SH-SY5Y (cell line): ENCODE data around the gene MTA1.

Experiments
- GATA2 ChIP-seq: IDR thresholded peaks from 2 replicates; pipeline ENCODE4 v1.6.1; 2011; ENCODE audit warnings: mild to moderate bottlenecking, low read depth, low read length
- GATA3 ChIP-seq: IDR thresholded peaks from 2 replicates; pipeline ENCODE4 v1.6.1; 2011; ENCODE audit warnings: low read depth, mild to moderate bottlenecking, low read length, moderate library complexity

Gene MTA1

DNA sequence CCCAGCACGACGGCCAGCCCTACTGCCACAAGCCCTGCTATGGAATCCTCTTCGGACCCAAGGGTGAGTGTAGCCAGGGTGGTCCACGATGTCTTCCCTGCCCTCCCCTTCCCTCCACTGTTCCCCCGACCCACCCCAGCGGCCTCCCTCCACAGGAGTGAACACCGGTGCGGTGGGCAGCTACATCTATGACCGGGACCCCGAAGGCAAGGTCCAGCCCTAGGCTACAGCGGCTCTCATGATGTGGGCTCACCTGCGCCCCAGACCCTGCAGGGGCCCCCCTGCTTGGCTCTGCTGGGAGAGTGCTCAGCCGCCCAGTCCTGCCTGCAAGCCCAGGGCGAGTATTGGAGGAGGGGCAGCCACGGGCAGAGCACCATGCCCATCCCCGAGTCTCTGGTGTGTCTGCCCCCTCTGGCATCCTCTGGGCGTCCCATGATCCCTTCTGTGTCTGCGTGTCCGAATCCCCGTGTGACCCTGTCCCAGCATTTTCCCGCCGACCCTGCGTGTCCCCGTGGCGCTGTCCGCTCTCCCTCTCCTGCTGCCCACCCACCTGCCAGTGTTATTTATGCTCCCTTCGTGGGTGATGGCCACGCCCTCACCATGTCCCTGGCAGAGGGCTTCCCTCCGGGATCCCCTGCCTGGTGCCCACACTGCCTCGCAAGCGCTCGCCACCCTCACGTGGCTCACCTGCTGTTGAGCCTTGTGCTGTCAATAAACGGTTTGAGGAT, 60.0 kb downstream of the MTA1 start:
- TF ChIP-seq GATA2 (no peak), GATA3 (no peak)

DNA sequence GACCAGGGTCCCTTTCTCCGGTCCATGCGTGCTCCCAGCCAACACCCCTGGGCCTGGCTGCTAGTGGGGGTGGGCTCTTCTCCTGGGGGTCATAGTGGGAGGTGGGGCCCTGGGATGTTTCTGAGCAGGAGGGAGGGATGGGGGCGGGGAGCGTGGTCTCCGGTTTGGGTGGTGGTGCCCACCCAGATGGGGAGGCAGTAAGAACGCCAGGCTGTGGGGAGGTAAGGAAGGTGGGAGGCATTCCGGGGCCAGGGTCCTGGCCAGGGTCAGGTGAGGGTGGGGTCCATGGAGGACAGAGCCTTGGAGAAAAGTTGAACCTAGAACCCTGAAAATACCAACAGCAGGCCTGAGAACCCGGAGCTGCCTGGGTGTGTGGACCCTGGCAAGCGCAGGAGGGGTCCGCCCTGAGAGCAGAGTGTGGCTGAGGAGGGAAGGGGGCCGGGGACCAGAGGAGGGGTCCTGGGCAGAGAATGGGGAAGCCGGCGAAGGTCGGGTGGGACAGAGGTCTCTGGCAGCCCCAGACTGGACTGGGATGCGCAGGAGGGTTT, 60.6 kb downstream of the MTA1 start:
- no peak for TF ChIP-seq GATA3
- TF ChIP-seq GATA2: no peak

GRCh38 chr14:105480807-105481801, 61.5 kb downstream of the MTA1 start:
- TF ChIP-seq GATA2: no peak
- TF ChIP-seq GATA3: no peak

GRCh38 chr14:105481886-105482457, 62.3 kb downstream of the MTA1 start:
- TF ChIP-seq GATA2 (no peak), GATA3 (no peak)

- TF ChIP-seq GATA2 (no peak), GATA3 (no peak)
Observed at GRCh38 chr14:105482486-105483110, 63.0 kb downstream of the MTA1 start.

GRCh38 chr14:105483300-105484068, 63.9 kb downstream of the MTA1 start:
- TF ChIP-seq GATA2 (no peak), GATA3 (no peak)

- TF ChIP-seq GATA2 (no peak), GATA3 (no peak)
Observed at GRCh38 chr14:105484069-105484996, 64.7 kb downstream of the MTA1 start.

GRCh38 chr14:105484997-105485393, 65.4 kb downstream of the MTA1 start:
- no peak for TF ChIP-seq GATA3
- no peak for TF ChIP-seq GATA2

DNA sequence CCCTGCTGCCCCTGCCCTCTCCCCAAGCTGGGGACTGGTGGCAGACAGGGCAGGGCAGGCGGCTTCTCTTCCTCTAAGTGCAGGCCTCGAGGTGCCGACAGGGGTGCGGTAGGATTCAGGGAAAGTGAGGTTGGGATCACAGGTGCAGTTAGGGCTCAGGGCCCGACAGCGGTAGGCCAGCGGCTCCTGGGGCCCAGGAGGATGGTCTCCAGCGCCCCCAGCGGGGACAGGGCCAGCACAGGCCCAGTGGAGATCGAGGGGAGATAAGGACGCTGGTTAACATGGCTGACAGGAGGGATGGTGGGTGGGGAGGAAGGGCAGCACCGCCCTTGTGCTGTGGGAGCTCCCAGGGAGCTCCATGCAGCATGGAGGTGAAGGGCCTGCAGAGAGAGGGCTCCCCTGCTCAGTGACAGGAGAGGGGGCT, 66.1 kb downstream of the MTA1 start:
- peak; percentile 100 for TF ChIP-seq GATA2
- TF ChIP-seq GATA3: no peak

- no peak for TF ChIP-seq GATA3
- TF ChIP-seq GATA2: no peak
Observed at GRCh38 chr14:105486163-105486973, 66.7 kb downstream of the MTA1 start, which contains the start of gene CRIP1. CRIP1 (plus strand) TSS chr14:105486886; CDS start chr14:105487260, 374 bp downstream.

GRCh38 chr14:105486974-105487448, 67.4 kb downstream of the MTA1 start:
- TF ChIP-seq GATA3: no peak
